CD4-positive, alpha-beta T cell treated with Interleukin-4 for 4 hours (primary cell): ENCODE results near the gene SPATA31A1.
"Not testable (repeated sequence)": the region's sequence is repeated elsewhere in the genome, so short reads cannot be mapped to it uniquely, and the experiment has no call there.

ENCODE experiments used
- DNase-seq: peaks from one replicate; pipeline ENCODE4 v3.0.0-alpha.2; 2020

The SPATA31A1 gene

GRCh38 chr9:39355369-39355768 is at the start of gene SPATA31A1:
Gene SPATA31A1 (plus strand): TSS chr9:39355669. CDS start chr9:39355731, 62 bp downstream.
- DNase-seq, result not testable (repeated sequence)

GRCh38 chr9:39407261-39408204 is 52.1 kb downstream of the SPATA31A1 start:
- not testable (repeated sequence) for DNase-seq

GRCh38 chr9:39411254-39411940 is 55.9 kb downstream of the SPATA31A1 start:
- DNase-seq, result not testable (repeated sequence)
